Neural progenitor cell (in vitro differentiated cells): Measurements from ENCODE around the gene CD70.

ENCODE experiments used
- EZH2 ChIP-seq: fragments of 200-600 bp; sonication (generic); IDR thresholded peaks from 2 replicates; pipeline ENCODE4 v1.6.1; 2017; ENCODE audit warnings: antibody characterized with exemption, mild to moderate bottlenecking, moderate library complexity
- TF ChIP-seq, protein P1 (sequence below): fragments of 200-600 bp; sonication (generic); IDR thresholded peaks from 2 replicates; pipeline ENCODE4 v1.5.1; 2017; ENCODE audit warnings: antibody characterized with exemption, mild to moderate bottlenecking

DNA sequence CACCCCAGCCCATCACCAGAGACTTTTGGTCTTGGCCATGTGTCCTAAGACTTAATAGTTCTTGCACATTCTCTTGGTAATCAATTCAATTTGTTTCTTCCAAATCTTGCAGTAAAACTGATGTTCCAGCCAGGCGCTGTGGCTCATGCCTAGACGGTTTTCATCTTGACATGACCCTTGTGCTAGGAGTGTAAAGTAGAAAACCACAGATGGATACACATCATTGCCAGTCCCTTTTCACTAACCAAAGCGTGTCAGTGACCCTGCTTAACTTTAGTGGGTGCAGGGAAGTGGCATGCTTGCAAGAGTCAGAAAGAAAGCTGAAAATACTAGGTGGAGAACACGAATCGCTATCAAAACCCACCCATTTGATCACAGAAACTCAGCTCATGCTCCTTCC is 18.0 kb upstream of the CD70 start:
- TF ChIP-seq, protein P1, sequence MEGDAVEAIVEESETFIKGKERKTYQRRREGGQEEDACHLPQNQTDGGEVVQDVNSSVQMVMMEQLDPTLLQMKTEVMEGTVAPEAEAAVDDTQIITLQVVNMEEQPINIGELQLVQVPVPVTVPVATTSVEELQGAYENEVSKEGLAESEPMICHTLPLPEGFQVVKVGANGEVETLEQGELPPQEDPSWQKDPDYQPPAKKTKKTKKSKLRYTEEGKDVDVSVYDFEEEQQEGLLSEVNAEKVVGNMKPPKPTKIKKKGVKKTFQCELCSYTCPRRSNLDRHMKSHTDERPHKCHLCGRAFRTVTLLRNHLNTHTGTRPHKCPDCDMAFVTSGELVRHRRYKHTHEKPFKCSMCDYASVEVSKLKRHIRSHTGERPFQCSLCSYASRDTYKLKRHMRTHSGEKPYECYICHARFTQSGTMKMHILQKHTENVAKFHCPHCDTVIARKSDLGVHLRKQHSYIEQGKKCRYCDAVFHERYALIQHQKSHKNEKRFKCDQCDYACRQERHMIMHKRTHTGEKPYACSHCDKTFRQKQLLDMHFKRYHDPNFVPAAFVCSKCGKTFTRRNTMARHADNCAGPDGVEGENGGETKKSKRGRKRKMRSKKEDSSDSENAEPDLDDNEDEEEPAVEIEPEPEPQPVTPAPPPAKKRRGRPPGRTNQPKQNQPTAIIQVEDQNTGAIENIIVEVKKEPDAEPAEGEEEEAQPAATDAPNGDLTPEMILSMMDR, result no peak
- TF ChIP-seq EZH2, result no peak
